AG04450 (cell line): Measurements from ENCODE around the gene ZFHX3. TPM values are rescaled to one million over a fixed set of nuclear protein-coding genes. Genes with fewer than 3 reads are reported as not detected.

Experiments
- CTCF ChIA-PET: fragments of 300-600, 350-600 bp; formaldehyde crosslinking; extraction: SDS; loops from one replicate; lab custom pipeline; 2022; ENCODE audit warnings: antibody characterized with exemption, inconsistent platforms; lab: Charles Lee
- POLR2A ChIA-PET: fragments of 350-600 bp; formaldehyde crosslinking; extraction: SDS; loops from one replicate; lab custom pipeline; 2021; ENCODE audit warnings: antibody characterized with exemption, inconsistent platforms; lab: Yijun Ruan, JAX
- DNase-seq: peaks from one replicate; pipeline ENCODE4 v3.0.0-alpha.2; 2011; ENCODE audit warnings: low read depth, low spot score
- H3K27ac ChIP-seq: one replicate; pipeline ENCODE4 v1.5.1; 2012; ENCODE audit warnings: low read depth, low read length, control low read depth
- H3K27me3 ChIP-seq: one replicate; pipeline ENCODE4 v1.6.0; 2012; ENCODE audit warnings: low read length; ENCODE audit not compliant: control insufficient read depth, insufficient read depth
- H3K4me3 ChIP-seq: 2 replicates; pipeline ENCODE4 v1.5.1; 2011; ENCODE audit warnings: mild to moderate bottlenecking, low read depth, low read length, control low read depth
- H3K9me3 ChIP-seq: 2 replicates; pipeline ENCODE4 v1.5.1; 2012; ENCODE audit warnings: low read length; ENCODE audit not compliant: control insufficient read depth, insufficient read depth
- polyA plus RNA-seq: library from polyadenylated mRNA; depleted of rRNA; stranded (reverse); fragments of >200 nt; gene quantifications from 2 replicates; pipeline ENCODE4 v1.2.3, GENCODE V29; 2011
- TF ChIP-seq, protein P1 (sequence below): IDR thresholded peaks from 2 replicates; pipeline ENCODE4 v1.5.1; 2011; ENCODE audit warnings: low read depth, low read length, control low read depth, inconsistent platforms

Gene ZFHX3
- polyA plus RNA-seq, 1 experiment, result 3.3 TPM

DNA sequence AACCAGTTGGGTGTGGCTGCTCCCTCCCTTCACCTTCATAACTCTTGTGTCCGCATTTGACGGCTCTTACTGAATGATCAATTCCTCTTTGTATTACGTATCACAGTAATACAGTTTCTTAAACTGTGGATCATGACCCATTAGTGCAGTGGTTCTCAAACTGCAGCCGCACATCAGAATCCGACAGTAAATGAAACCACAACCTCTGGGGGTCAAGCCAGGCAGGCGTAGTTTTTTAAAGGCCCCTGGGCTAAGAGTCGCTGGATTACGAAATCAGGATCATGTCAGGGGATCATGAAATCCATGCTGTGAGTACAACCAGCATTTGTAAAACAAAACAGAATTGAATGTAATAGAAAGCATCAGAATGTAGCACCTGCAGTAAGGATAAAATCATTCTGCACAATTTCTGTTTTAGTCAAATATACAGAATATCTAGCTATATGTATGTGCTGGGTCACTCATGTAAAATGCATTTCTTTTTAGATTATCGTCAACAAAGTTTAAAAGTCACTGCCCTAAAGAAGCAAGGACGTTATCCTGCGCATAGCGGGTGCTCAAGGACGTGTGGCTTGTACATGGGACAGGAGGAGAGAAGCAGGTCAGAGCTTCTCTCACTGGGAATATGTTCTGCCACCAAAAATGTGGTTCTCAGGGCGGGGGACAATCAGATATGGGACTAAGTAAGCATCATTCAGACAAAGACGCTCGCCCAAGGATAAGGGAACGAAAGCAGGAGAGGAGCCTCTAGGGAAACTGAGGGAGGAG, 113.1 kb downstream of the ZFHX3 start:
- H3K4me3 ChIP-seq, result no peak overlapping the region
- no peak overlapping the region for H3K27ac ChIP-seq
- CTCF ChIA-PET, result interaction anchor here (0.6 kb wide), 2 partner anchors 96 to 111 kb away, joined by 5 read pairs; no protein-coding TSS in a partner anchor
- DNase-seq, result no peak
- POLR2A ChIA-PET, result no interaction called here
- H3K27me3 ChIP-seq, result no peaks in the 10 kb centered on the region
- no peaks in the 10 kb centered on the region for H3K9me3 ChIP-seq
- TF ChIP-seq, protein P1, sequence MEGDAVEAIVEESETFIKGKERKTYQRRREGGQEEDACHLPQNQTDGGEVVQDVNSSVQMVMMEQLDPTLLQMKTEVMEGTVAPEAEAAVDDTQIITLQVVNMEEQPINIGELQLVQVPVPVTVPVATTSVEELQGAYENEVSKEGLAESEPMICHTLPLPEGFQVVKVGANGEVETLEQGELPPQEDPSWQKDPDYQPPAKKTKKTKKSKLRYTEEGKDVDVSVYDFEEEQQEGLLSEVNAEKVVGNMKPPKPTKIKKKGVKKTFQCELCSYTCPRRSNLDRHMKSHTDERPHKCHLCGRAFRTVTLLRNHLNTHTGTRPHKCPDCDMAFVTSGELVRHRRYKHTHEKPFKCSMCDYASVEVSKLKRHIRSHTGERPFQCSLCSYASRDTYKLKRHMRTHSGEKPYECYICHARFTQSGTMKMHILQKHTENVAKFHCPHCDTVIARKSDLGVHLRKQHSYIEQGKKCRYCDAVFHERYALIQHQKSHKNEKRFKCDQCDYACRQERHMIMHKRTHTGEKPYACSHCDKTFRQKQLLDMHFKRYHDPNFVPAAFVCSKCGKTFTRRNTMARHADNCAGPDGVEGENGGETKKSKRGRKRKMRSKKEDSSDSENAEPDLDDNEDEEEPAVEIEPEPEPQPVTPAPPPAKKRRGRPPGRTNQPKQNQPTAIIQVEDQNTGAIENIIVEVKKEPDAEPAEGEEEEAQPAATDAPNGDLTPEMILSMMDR, result no peak

DNA sequence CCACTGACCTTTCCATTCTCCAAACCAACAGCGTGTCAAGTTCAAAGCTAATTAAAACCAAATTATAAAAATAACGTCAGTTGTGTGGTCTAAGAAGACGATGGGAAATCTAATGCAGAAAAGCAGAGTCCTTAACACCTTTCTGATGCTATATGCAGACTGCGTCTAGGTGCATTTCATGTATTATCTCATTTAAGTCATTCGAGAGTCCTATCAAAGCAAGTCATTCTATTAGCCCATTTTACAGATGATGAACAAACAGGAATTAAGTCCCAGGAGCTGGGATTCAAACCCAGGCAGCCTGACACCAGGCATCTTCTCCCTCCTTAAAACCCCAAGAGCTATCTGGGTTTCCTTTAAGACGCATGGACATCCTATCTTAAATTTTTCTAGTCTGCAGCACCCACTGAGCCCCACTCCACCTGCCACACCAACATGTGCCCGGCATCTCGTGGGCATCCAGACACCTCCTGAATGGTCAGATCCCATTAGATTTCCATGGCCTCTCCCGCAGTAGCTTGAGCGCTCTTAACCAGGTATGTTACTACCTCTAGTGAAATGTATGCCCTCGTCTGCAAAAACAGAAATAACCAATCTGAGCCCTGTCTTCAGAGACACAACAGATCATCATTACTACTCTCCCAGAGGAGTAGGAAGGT, 115.1 kb downstream of the ZFHX3 start:
- TF ChIP-seq, protein P1, result no peak
- no peak overlapping the region for H3K27ac ChIP-seq
- CTCF ChIA-PET, result interaction anchor here (0.6 to 3.7 kb wide), 7 partner anchors 43 to 466 kb away, joined by 3 to 17 read pairs (median 4); no protein-coding TSS in a partner anchor
- H3K9me3 ChIP-seq, result no peaks in the 10 kb centered on the region; the same call in 1 of the 2 replicates
- POLR2A ChIA-PET, result interaction anchor here (0.6 to 1.7 kb wide), 3 partner anchors 19 to 80 kb away, joined by 3 read pairs; no protein-coding TSS in a partner anchor
- DNase-seq, result no peak
- H3K4me3 ChIP-seq, result no peak overlapping the region
- no peaks in the 10 kb centered on the region for H3K27me3 ChIP-seq

DNA sequence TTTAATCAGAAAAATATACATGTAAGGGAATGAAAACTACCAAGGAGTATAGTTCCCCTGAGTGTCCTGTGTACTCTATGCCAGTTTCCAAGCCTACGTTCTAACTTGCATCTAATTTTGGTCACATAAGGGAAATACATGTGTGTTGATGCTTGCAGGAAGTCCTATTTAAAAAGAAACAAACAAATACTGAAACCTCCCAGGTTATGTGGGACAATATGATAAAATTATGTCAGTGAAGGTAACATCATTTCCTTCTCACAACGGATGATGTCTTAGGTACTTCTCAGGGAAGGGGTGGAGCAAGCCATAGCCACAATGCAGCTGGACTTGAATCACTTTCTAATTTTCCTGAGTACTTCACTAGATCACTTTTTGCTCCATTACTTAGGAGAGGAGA, 115.9 kb downstream of the ZFHX3 start:
- Histone ChIP-seq H3K9me3 (no peaks in the 10 kb centered on the region; the same call in 1 of the 2 replicates), H3K27ac (no peak overlapping the region), H3K4me3 (no peak overlapping the region), H3K27me3 (no peaks in the 10 kb centered on the region)
- ChIA-PET CTCF (interaction anchor here (0.7 to 3.7 kb wide), 7 partner anchors 15 to 402 kb away, joined by 3 to 17 read pairs (median 5); no protein-coding TSS in a partner anchor), POLR2A (interaction anchor here (0.7 to 1.7 kb wide), 4 partner anchors 20 to 129 kb away, joined by 3 to 9 read pairs (median 5); no protein-coding TSS in a partner anchor)
- TF ChIP-seq, protein P1, result no peak
- DNase-seq, result no peak

DNA sequence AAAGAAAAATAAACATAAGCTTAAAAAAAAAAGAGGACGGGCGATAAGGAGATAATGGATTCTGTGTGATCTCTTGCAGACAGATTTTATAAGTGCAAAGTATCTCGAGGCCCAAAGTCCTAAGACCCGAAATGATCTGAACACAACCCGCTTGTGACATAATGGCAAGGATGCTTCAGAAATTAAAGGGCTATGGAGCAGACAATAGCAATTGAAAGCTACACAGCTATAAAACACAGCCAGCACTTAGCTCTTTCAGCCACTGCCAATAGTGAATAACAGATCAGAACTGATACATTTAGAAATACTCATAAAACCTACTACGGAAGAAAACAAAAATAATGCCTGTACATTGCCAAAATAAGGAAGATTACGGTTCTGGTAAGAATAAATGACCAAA, 117.5 kb downstream of the ZFHX3 start:
- Histone ChIP-seq H3K9me3 (no peaks in the 10 kb centered on the region; the same call in 1 of the 2 replicates), H3K27me3 (no peaks in the 10 kb centered on the region), H3K4me3 (no peak overlapping the region), H3K27ac (no peak overlapping the region)
- CTCF ChIA-PET, result interaction anchor here (0.5 to 3.7 kb wide), 8 partner anchors 9 to 428 kb away, joined by 3 to 17 read pairs (median 4); no protein-coding TSS in a partner anchor
- TF ChIP-seq, protein P1, result no peak
- no peak for DNase-seq
- POLR2A ChIA-PET, result interaction anchor here (1.0 to 1.1 kb wide), 2 partner anchors 90 to 134 kb away, joined by 3 read pairs; no protein-coding TSS in a partner anchor
